Endothelial cell of umbilical vein (primary cell): ENCODE data around the gene VIP. TPM values are rescaled to one million over a fixed set of nuclear protein-coding genes. Genes with fewer than 3 reads are reported as not detected.

Experiments used
- BruUV-seq: library from RNA; stranded (reverse); fragments of 400-500 nt; replicated peaks from 2 replicates; lab custom pipeline; 2021; lab: Mats Ljungman, UMichigan
- CTCF ChIA-PET: fragments of 300-600, 350-600 bp; sonication (Branson Sonifier 250); formaldehyde crosslinking; loops from one replicate; lab custom pipeline; 2021; ENCODE audit warnings: antibody characterized with exemption, inconsistent platforms; lab: Charles Lee
- POLR2A ChIA-PET: fragments of 300-600, 350-600 bp; sonication (Branson Sonifier 250); formaldehyde crosslinking; loops from one replicate; lab custom pipeline; 2021; ENCODE audit warnings: antibody characterized with exemption, inconsistent platforms; lab: Charles Lee
- DNase-seq: peaks from one replicate; pipeline ENCODE4 v3.0.0-alpha.2; 2011; ENCODE audit warnings: low read depth, low spot score
- FAIRE-seq: peaks from 2 replicates; lab custom pipeline; 2011; peaks lifted over from hg19 to GRCh38; lab: Jason Lieb, UNC
- H2AFZ ChIP-seq: 2 replicates; pipeline ENCODE4 v1.6.0; 2012; ENCODE audit warnings: low read depth, low read length, control low read depth, inconsistent platforms
- H3K27ac ChIP-seq: 2 replicates; pipeline ENCODE4 v1.5.1; 2011; ENCODE audit warnings: low read depth, mild to moderate bottlenecking, control low read depth, low read length, moderate library complexity; ENCODE audit not compliant: insufficient read depth
- H3K27me3 ChIP-seq, 2 experiments: 2 replicates each; pipeline versions ENCODE4 v1.6.0 to v1.6.1; 2011; ENCODE audit warnings: low read length in 2 of 2, mixed read lengths in 1 of 2; ENCODE audit not compliant: control insufficient read depth in 2 of 2, insufficient read depth in 2 of 2
- H3K36me3 ChIP-seq, 2 experiments: 2 replicates in 1 of 2; 3 replicates in 1 of 2; pipeline ENCODE4 v1.5.1; 2011; ENCODE audit warnings: low read length in 2 of 2, mild to moderate bottlenecking in 1 of 2, moderate library complexity in 1 of 2; ENCODE audit not compliant: control insufficient read depth in 2 of 2, insufficient read depth in 2 of 2; ENCODE audit errors: extremely low read depth in 1 of 2
- H3K4me1 ChIP-seq: 3 replicates; pipeline ENCODE4 v1.5.1; 2011; ENCODE audit warnings: mild to moderate bottlenecking, low read length; ENCODE audit not compliant: control insufficient read depth, insufficient read depth; ENCODE audit errors: extremely low read depth
- H3K4me2 ChIP-seq: 2 replicates; pipeline ENCODE4 v1.6.1; 2011; ENCODE audit warnings: low read length, control low read depth, mixed read lengths; ENCODE audit not compliant: insufficient read depth
- H3K4me3 ChIP-seq, 3 experiments: fragments of 200-600 bp in 1 of 3; sonication (generic), shearing (Covaris generic) in 1 of 3; replicated peaks in 1 of 3; 2 replicates each; pipeline ENCODE4 v1.5.1; 2011 to 2016; ENCODE audit warnings: control low read depth in 3 of 3, low read length in 3 of 3, mild to moderate bottlenecking in 2 of 3, inconsistent platforms in 1 of 3, low read depth in 1 of 3, moderate library complexity in 1 of 3; ENCODE audit not compliant: insufficient read depth in 1 of 3
- H3K79me2 ChIP-seq: 2 replicates; pipeline ENCODE4 v1.6.0; 2012; ENCODE audit warnings: low read length, inconsistent platforms; ENCODE audit not compliant: control insufficient read depth, insufficient read depth
- H3K9ac ChIP-seq: replicated peaks from 2 replicates; pipeline ENCODE3; 2011; ENCODE audit warnings: low read length, control low read depth; ENCODE audit not compliant: insufficient read depth; ENCODE audit errors: extremely low read depth
- H3K9me1 ChIP-seq: replicated peaks from 3 replicates; pipeline ENCODE4 v1.6.0; 2011; ENCODE audit warnings: mild to moderate bottlenecking, low read length; ENCODE audit not compliant: control insufficient read depth, insufficient read depth; ENCODE audit errors: extremely low read depth
- H3K9me3 ChIP-seq: replicated peaks from 2 replicates; pipeline ENCODE4 v1.5.1; 2012; ENCODE audit warnings: low read length, inconsistent platforms; ENCODE audit not compliant: control insufficient read depth, insufficient read depth
- H4K20me1 ChIP-seq: replicated peaks from 2 replicates; pipeline ENCODE3; 2011; ENCODE audit warnings: mild to moderate bottlenecking, low read length; ENCODE audit not compliant: control insufficient read depth, insufficient read depth; ENCODE audit errors: extremely low read depth
- CTCF ChIP-seq, 2 donors: IDR thresholded peaks; 1 replicate in 1 of 2; 2 replicates in 1 of 2; pipeline ENCODE4 v1.5.1; 2011; ENCODE audit warnings: low read length in 2 of 2, mild to moderate bottlenecking in 2 of 2, moderate library complexity in 2 of 2, control low read depth in 1 of 2, inconsistent platforms in 1 of 2, low read depth in 1 of 2; ENCODE audit not compliant: insufficient read depth in 1 of 2; ENCODE audit errors: extremely low read depth in 1 of 2
- EZH2 ChIP-seq: IDR thresholded peaks from 2 replicates; pipeline ENCODE4 v1.6.1; 2012; ENCODE audit warnings: borderline replicate concordance, low read depth, mild to moderate bottlenecking, moderate library complexity, low read length, inconsistent platforms; ENCODE audit not compliant: severe bottlenecking
- FOS ChIP-seq: IDR thresholded peaks from 2 replicates; pipeline ENCODE4 v1.6.1; 2011; ENCODE audit warnings: mild to moderate bottlenecking, low read length, moderate library complexity, borderline replicate concordance; ENCODE audit not compliant: insufficient read depth
- GATA2 ChIP-seq: IDR thresholded peaks from 2 replicates; pipeline ENCODE4 v1.7.0; 2011; ENCODE audit warnings: low read depth, mild to moderate bottlenecking, moderate library complexity, mixed read lengths, low read length; ENCODE audit not compliant: insufficient read length, insufficient read depth
- JUN ChIP-seq: IDR thresholded peaks from 2 replicates; pipeline ENCODE4 v1.6.1; 2011; ENCODE audit warnings: borderline replicate concordance, low read depth; ENCODE audit not compliant: insufficient read length, insufficient read depth
- MAX ChIP-seq: IDR thresholded peaks from 2 replicates; pipeline ENCODE4 v1.6.1; 2011; ENCODE audit not compliant: insufficient read depth, insufficient read length
- MYC ChIP-seq: IDR thresholded peaks from one replicate; pipeline ENCODE4 v1.6.1; 2011; ENCODE audit warnings: mild to moderate bottlenecking, low read depth, low read length
- POLR2A ChIP-seq: IDR thresholded peaks from 2 replicates; pipeline ENCODE4 v1.6.1; 2012; ENCODE audit warnings: low read depth, mild to moderate bottlenecking, control low read depth, low read length
- POLR2AphosphoS5 ChIP-seq: IDR thresholded peaks from 2 replicates; pipeline ENCODE4 v1.6.1; 2012; ENCODE audit warnings: low read depth, mild to moderate bottlenecking, control low read depth, low read length, moderate library complexity; ENCODE audit not compliant: insufficient read depth
- dilution Hi-C: fragments of 300-500 bp; cut with MboI; formaldehyde crosslinking; loops from one replicate; pipeline ENCODE4 v1.15.0; 2019; ENCODE audit warnings: low sequenced_read_pairs; ENCODE audit not compliant: extremely low pct_ligation_motif_present
- intact Hi-C: fragments of 100-400 bp; cut with micrococcal nuclease; formaldehyde crosslinking; loops from one replicate; pipeline ENCODE4 v1.10.0; 2022
- polyA plus RNA-seq, 4 experiments: library from polyadenylated mRNA; depleted of rRNA in 3 of 4; stranded (reverse) in 3 of 4; unstranded in 1 of 4; fragments of >200 nt; gene quantifications; 2 replicates each; pipeline versions ENCODE4 v1.2.1 to v1.2.3, GENCODE V29; 2011 to 2012; ENCODE audit warnings: missing spikeins in 1 of 4
- total RNA-seq: library from RNA; stranded (reverse); gene quantifications from 2 replicates; pipeline ENCODE4 v1.2.3, GENCODE V29; 2021

The VIP gene
- total and polyA plus RNA-seq, 2 donors (not counting 3 experiments of a cell fraction or from before 2014, with no cell fraction given): 0.70 to 2.0 TPM

- no peak overlapping the region for H3K9ac ChIP-seq
- no peaks in the 10 kb centered on the region for H3K9me1 ChIP-seq
- dilution Hi-C loops: no loop called here
- H3K4me3 ChIP-seq: no peak overlapping the region
- H3K4me1 ChIP-seq: no peaks in the 10 kb centered on the region
- intact Hi-C loops: loop anchor here (5.0 kb wide), 1 partner anchor 182 kb away; no protein-coding TSS in a partner anchor
- no peak overlapping the region for H2AFZ ChIP-seq
- no TSS peak for BruUV-seq
- POLR2A ChIA-PET: no interaction called here
- H3K27me3 ChIP-seq: no peaks in the 10 kb centered on the region
- H3K36me3 ChIP-seq: no peaks in the 10 kb centered on the region
- FAIRE-seq: no peak
- no peak overlapping the region for H3K27ac ChIP-seq
- TF ChIP-seq EZH2: no peak
- TF ChIP-seq POLR2A: no peak
- TF ChIP-seq MAX: no peak
- TF ChIP-seq JUN: no peak
- no peak for TF ChIP-seq MYC
- no peak for TF ChIP-seq FOS
- TF ChIP-seq GATA2: no peak
- TF ChIP-seq CTCF (IDR thresholded peaks at IDR 0.05; ENCODE audit: extremely low read depth in 1 of 2, insufficient read depth in 1 of 2, low read depth in 1 of 2, low read length in 2 of 2): no peak
- TF ChIP-seq POLR2AphosphoS5: no peak
- no peaks in the 10 kb centered on the region for H4K20me1 ChIP-seq
- H3K4me2 ChIP-seq: no peak overlapping the region
- no peaks in the 10 kb centered on the region for H3K9me3 ChIP-seq
- CTCF ChIA-PET: no interaction called here
- DNase-seq: no peak
- no peaks in the 10 kb centered on the region for H3K79me2 ChIP-seq
Measured at GRCh38 chr6:152734630-152735029, 16.0 kb upstream of the VIP start.
